Cardiac muscle cell (in vitro differentiated cells and primary cell): Measurements from ENCODE around the gene AGAP1. TPM values are rescaled to one million over a fixed set of nuclear protein-coding genes. Genes with fewer than 3 reads are reported as not detected.

Source experiments
- DNase-seq, 2 donors: peaks; one replicate each; pipeline versions ENCODE4 v3.0.0 to v3.0.0-alpha.2; 2010 to 2017; ENCODE audit warnings: low read depth in 1 of 2, low spot score in 1 of 2
- H3K27ac ChIP-seq: fragments of 200-600 bp; sonication (generic); 2 replicates; pipeline ENCODE4 v1.5.1; 2016
- H3K27me3 ChIP-seq: fragments of 200-600 bp; sonication (generic); 2 replicates; pipeline ENCODE4 v1.6.0; 2016; ENCODE audit warnings: control low read depth
- H3K36me3 ChIP-seq: fragments of 200-600 bp; sonication (generic); 2 replicates; pipeline ENCODE4 v1.5.1; 2016; ENCODE audit warnings: control low read depth
- H3K4me1 ChIP-seq: fragments of 200-600 bp; sonication (generic); 2 replicates; pipeline ENCODE4 v1.8.1; 2017; ENCODE audit warnings: low read depth, mild to moderate bottlenecking, mixed run types
- H3K4me3 ChIP-seq: fragments of 200-600 bp; sonication (generic); 2 replicates; pipeline ENCODE4 v1.5.1; 2016; ENCODE audit warnings: mild to moderate bottlenecking
- H3K9me3 ChIP-seq: fragments of 200-600 bp; sonication (generic); 2 replicates; pipeline ENCODE4 v1.5.1; 2017; ENCODE audit warnings: low read depth, mild to moderate bottlenecking, control low read depth
- polyA plus RNA-seq: library from polyadenylated mRNA; unstranded; fragments of >200 nt; fragmentation: Nextera tagmentation; extraction: Ambion mirVana; gene quantifications from 2 replicates; pipeline ENCODE4 v1.2.1, GENCODE V29; 2016
- total RNA-seq: library from RNA; depleted of rRNA; stranded (reverse); fragments of >200 nt; gene quantifications from 2 replicates; pipeline ENCODE4 v1.2.3, GENCODE V29; 2016
- TF ChIP-seq, protein P1 (sequence below): IDR thresholded peaks from 2 replicates; pipeline ENCODE4 v1.5.1; 2012; ENCODE audit warnings: low read depth, mild to moderate bottlenecking, low read length

The AGAP1 gene
- total and polyA plus RNA-seq, 2 experiments from 2014 or later = 8.6 to 38.2 TPM

- Histone ChIP-seq H3K27ac (no peak overlapping the region), H3K4me3 (no peak overlapping the region)
These were observed 51.7 kb downstream of the AGAP1 start for GRCh38 chr2:235545339-235546150.

DNA sequence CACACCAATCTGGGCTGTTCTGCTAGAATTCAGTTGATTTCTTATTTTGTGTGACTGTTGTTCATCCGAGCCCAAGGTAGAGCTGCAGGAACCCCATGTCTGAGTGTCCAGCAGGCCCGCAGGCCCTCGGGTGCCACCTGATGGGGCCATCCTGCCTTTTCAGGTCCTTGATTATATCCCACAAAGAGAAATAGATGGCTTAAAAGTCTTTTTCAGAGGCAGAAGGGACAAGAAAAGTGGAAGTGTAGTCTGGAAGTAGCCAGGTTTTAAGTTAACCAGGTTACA lies 52.2 kb downstream of the AGAP1 start:
- DNase-seq = no peak
- TF ChIP-seq, protein P1, sequence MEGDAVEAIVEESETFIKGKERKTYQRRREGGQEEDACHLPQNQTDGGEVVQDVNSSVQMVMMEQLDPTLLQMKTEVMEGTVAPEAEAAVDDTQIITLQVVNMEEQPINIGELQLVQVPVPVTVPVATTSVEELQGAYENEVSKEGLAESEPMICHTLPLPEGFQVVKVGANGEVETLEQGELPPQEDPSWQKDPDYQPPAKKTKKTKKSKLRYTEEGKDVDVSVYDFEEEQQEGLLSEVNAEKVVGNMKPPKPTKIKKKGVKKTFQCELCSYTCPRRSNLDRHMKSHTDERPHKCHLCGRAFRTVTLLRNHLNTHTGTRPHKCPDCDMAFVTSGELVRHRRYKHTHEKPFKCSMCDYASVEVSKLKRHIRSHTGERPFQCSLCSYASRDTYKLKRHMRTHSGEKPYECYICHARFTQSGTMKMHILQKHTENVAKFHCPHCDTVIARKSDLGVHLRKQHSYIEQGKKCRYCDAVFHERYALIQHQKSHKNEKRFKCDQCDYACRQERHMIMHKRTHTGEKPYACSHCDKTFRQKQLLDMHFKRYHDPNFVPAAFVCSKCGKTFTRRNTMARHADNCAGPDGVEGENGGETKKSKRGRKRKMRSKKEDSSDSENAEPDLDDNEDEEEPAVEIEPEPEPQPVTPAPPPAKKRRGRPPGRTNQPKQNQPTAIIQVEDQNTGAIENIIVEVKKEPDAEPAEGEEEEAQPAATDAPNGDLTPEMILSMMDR = no peak
- Histone ChIP-seq H3K4me1 (no peaks in the 10 kb centered on the region), H3K4me3 (no peak overlapping the region), H3K9me3 (no peaks in the 10 kb centered on the region), H3K36me3 (no peaks in the 10 kb centered on the region), H3K27me3 (no peaks in the 10 kb centered on the region), H3K27ac (no peak overlapping the region)

More at GRCh38 chr2:235545339-235546150, 51.7 kb downstream of the AGAP1 start:
- H3K9me3 ChIP-seq = no peaks in the 10 kb centered on the region
- H3K36me3 ChIP-seq = no peaks in the 10 kb centered on the region
- no peaks in the 10 kb centered on the region for H3K27me3 ChIP-seq
- TF ChIP-seq, protein P1 = no peak
- H3K4me1 ChIP-seq = no peaks in the 10 kb centered on the region
- no peak for DNase-seq

DNA sequence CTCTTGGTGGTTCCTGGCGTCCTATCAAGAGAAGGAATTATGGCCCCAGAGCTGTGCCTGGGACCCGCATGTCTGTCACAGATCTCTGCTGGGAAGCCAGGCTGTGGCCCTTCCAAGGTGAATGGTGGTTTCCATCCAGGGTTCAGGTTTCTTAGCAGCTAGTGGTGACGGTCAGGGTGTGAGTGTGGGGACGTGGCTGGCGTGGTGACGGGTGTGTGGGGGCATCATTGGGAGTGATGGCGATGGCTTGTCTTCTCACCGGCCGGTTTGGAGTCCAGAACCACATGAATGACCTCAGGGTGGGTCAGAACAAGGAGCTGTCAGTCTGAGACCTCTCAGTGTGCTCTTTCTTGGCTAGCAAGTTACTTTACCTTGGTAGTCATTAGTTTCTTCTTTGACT lies 52.6 kb downstream of the AGAP1 start:
- H3K36me3 ChIP-seq = no peaks in the 10 kb centered on the region
- no peak overlapping the region for H3K4me3 ChIP-seq
- no peaks in the 10 kb centered on the region for H3K4me1 ChIP-seq
- no peaks in the 10 kb centered on the region for H3K27me3 ChIP-seq
- TF ChIP-seq, protein P1 = no peak
- H3K27ac ChIP-seq = no peak overlapping the region
- DNase-seq = no peak
- H3K9me3 ChIP-seq = no peaks in the 10 kb centered on the region

GRCh38 chr2:235549735-235550377 lies 56.0 kb downstream of the AGAP1 start:
- H3K36me3 ChIP-seq = no peaks in the 10 kb centered on the region
- no peaks in the 10 kb centered on the region for H3K9me3 ChIP-seq
- no peak overlapping the region for H3K4me3 ChIP-seq
- no peaks in the 10 kb centered on the region for H3K4me1 ChIP-seq
- H3K27ac ChIP-seq = no peak overlapping the region
- no peak for DNase-seq
- H3K27me3 ChIP-seq = no peaks in the 10 kb centered on the region
- TF ChIP-seq, protein P1 = no peak

GRCh38 chr2:235550378-235550760 lies 56.5 kb downstream of the AGAP1 start:
- DNase-seq = no peak
- Histone ChIP-seq H3K27ac (no peak overlapping the region), H3K4me3 (no peak overlapping the region), H3K27me3 (no peaks in the 10 kb centered on the region), H3K9me3 (no peaks in the 10 kb centered on the region), H3K4me1 (no peaks in the 10 kb centered on the region), H3K36me3 (no peaks in the 10 kb centered on the region)
- TF ChIP-seq, protein P1 = no peak
